GM21367 (cell line): ENCODE measurements around the gene SSX1.
"Not testable (repeated sequence)": the region's sequence is repeated elsewhere in the genome, so short reads cannot be mapped to it uniquely, and the experiment has no call there.

Experiments
- ATAC-seq: cut with Tn5 transposase; IDR thresholded peaks from one replicate; pipeline ENCODE4 v1.9.1; 2021; ENCODE audit not compliant: unreplicated experiment

The SSX1 gene, protein sequence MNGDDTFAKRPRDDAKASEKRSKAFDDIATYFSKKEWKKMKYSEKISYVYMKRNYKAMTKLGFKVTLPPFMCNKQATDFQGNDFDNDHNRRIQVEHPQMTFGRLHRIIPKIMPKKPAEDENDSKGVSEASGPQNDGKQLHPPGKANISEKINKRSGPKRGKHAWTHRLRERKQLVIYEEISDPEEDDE

DNA sequence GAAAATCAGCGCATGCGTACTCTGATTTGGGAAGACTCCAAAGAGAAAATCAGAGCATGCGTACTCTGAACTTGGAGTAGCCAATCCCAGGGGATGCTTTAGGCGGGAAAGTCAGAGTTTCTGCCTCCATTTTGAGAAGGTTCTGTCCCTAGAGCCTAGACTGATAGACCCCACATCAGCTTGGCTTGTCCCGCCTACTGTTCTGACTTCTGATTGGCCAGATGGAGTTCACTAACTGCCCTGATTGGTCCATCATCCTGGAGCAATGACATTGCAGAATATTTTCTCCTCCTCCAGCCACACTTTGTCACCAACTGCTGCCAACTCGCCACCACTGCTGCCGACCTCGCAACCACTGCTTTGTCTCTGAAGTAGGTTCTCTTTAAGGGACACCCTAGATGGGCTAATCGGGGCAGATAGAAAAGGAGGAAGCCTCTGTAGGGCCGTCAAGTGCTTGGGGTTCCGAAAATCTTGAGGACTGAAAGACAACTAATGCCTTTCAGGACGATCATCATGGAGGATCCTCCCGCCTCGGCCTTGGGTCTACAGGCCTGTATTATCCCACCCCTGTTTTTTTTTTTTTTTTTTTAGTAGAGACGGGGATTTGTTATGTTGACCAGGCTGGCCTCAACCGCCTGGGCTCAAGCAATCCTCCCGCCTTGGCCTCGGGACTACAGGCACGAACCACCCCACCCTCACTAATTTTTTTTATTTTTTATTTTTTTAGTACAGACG is at the start of gene SSX1:
TSS of gene SSX1 (plus strand) at position 331 of the 735 bp plus-strand sequence. CDS start 1,850 bp downstream, outside the sequence.
- ATAC-seq = not testable (repeated sequence)

DNA sequence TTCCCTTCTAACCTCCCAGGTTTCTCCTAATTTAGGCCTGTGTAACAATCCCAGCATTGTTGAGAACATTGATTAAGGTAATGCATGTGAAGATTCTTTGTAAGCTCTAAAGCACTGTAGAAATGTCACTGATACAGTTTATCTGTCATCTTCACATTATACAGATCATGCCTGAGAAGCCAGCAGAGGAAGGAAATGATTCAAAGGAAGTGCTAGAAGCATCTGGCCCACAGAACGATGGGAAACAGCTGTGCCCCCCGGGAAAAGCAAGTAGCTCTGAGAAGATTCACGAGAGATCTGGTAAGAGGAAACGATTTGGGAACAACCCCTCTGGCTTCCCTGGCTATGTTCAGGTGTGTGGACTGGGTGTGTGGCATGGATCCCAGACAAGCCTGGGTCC is 40.9 kb upstream of the SSX1 start:
- not testable (repeated sequence) for ATAC-seq

DNA sequence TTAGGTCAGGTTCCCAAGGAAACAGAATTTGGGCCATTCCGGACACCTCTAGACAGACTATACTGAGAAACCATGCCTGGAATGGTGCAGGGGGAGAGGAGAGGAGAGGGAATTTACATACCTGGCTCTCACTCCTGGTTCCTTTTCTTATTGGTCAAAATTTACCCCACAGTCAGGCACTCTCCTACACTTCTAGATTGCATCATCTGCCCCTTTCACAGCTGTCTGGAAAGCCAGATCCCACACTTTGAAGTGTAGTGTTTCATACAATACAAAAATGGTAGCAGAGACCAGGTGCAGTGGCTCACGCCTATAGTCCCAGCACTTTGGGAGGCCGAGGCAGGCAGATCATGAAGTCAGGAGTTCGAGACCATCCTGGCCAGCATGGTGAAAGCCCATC is 31.0 kb upstream of the SSX1 start:
- not testable (repeated sequence) for ATAC-seq

DNA sequence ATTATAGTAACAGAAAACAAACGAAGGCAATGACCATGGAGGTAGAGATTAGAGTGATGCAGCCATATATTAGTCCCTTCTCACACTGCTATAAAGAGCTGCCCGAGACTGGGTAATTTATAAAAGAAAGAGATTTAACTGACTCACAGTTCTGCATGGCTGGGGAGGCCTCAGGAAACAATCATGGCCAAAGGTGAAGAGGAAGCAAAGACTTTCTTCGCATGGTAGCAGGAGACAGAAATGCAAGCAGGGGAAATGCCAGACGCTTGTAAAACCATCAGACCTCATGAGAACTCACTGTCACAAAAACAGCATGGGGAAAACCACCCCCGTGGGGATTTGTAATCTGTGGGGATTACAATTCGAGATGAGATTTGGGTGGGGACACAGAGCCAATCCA is 2.2 kb upstream of the SSX1 start:
- ATAC-seq = not testable (repeated sequence)

DNA sequence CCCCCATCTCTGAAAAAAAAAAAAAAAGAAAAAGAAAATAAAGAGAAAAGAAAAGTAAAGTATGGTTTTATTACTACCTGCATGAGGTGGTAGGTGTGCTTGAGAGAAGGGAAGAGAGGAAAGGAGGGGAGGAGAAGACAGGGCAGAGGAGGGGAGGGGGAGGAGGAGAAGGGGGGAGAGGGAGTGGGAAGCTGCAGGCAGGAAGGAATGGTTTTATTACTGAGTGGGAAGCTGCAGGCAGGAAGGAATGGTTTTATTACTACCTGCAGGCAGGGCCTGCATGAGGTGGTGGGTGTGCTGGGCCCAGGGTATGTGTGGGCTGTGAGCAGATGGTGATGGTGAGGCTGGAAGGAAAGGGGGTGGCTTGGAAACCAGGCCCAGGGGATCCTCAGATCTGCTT is 19.2 kb downstream of the SSX1 start:
- not testable (repeated sequence) for ATAC-seq

DNA sequence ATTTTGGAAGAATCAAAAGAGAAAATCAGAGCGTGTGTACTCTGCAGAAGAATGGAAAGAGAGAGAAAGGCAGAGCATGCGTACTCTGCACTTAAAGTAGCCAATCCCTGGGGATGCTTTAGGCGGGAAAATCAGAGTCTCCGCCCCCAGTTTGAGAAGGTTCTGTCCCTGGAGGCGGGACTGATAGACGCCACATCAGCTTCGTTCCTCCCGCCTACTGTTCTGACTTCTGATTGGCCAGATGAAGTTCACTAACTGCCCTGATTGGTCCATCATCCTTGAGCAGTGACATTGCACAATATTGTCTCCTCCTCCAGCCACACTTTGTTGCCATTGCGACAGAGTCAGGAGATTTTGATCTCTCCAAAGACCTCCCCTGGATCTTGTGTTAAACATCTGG is 23.8 kb downstream of the SSX1 start:
- ATAC-seq = no peak

DNA sequence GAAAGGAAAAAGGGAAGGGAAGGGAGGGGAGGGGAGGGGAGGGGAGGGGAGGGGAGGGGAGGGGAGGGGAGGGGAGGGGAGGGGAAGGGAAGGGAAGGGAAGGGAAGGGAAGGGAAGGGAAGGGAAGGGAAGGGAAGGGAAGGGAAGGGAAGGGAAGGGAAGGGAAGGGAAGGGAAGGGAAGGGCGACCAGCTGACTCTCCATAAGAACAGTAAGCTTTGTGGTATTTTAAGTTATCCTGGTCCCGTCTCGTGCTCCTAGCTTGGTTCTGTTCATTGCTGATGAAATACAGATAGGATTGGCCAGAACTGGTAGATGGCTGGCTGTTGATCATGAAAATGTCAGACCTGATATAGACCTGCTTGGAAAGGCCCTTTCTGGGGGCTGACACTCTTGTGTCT is 25.5 kb downstream of the SSX1 start:
- not testable (repeated sequence) for ATAC-seq

DNA sequence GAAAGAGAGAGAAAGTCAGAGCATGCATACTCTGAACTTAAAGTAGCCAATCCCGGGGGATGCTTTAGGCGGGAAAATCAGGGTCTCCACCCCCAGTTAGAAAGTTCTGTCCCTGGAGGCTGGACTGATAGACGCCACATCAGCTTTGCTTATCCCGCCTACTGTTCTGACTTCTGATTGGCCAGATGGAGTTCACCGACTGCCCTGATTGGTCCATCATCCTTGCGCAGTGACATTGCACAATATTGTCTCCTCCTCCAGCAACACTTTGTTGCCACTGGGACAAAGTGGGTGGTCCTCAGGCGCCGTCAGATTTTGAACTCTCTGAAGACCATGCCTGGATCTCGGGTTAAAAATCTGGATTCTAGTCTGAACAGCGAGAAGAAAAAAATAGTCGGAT is 51.0 kb downstream of the SSX1 start:
- ATAC-seq = no peak

DNA sequence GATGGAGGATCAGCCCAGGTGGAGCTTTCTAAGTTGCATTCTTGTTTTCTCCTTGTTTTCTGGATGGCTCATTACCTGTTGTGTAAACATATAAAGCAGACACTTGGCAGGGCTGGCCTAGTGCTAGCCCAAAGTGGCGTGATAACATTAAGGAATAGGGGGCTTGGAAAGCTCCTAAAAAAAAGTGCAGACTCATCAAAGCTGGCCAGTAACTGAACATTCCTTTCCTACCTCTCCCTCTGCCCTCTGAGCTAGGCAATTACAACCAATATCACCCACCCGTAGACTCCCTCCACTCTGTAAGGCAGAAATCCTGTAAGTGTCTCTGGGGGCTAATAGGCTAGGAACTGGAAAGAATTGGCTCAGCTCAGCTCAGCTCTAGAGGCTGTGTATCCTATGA is 58.8 kb downstream of the SSX1 start:
- ATAC-seq = not testable (repeated sequence)
